Stimulated activated CD8-positive, alpha-beta memory T cell treated with anti-CD3 and anti-CD28 coated beads, Interleukin-15, amount 100 ng/mL, for 1 hour (primary cell): Measurements from ENCODE around the gene CGB8.
"Not testable (repeated sequence)": the region's sequence is repeated elsewhere in the genome, so short reads cannot be mapped to it uniquely, and the experiment has no call there.

Experiments
- DNase-seq: peaks from one replicate; pipeline ENCODE4 v3.0.0-alpha.2; 2020; ENCODE audit warnings: low read depth

The CGB8 gene

DNA sequence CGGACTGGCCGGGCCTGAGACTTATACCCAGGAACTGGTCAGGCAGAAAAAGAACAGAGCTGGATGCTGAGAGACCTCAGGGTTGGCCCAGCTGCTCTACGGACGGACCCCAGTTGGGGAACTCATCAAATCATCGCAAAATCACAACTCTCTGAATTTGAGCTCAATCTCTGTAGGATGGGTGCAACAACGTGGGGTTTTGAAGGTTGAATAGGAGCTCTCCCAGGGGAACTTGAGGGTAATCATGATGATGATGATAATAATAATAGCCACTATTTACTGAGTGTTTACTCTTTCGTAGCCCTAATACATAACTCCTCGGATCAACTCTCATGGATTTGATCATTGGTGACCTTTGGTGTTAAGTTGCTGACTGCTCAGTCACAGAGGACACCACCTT is 18.6 kb downstream of the CGB8 start:
- DNase-seq: not testable (repeated sequence)

DNA sequence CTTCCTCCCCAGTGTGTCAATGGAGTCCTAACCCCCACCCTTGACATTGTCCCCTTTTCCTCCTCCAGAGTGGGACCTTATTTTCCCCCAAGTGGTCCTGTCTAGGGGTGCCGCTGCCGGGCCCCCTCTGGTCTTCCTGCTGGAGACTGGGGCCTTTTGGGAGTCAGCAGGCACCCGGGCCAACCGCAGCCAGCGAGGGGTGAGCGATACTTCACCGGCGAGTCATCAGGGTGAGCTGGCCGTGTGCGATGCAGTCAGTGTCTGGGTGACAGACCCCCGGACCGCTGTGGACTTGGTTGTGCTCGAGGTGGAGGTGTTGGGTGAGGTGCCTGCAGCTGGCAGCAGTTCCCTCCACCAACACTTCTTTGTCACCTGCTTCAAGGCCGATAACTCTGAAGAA is 19.2 kb downstream of the CGB8 start:
- DNase-seq: not testable (repeated sequence)

DNA sequence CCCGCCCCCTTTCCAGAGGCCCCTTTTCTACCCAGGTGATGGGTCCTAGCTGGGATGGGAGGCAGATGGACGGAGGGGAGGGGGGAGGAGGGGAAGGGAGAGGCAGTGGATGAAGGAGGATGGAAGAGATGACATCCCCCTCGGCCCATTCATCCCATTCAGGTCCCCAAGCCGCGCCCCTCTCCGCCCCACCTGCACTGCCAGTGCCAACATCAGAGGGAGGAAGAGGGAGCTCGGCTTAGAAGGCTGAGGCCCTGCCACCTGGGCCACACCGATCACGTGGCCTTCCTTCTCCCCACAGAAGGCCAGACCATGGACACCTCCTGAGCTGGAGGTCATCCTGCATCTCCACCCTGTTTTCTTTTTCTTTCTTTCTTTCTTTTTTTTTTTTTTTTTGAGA is 20.2 kb downstream of the CGB8 start:
- not testable (repeated sequence) for DNase-seq

DNA sequence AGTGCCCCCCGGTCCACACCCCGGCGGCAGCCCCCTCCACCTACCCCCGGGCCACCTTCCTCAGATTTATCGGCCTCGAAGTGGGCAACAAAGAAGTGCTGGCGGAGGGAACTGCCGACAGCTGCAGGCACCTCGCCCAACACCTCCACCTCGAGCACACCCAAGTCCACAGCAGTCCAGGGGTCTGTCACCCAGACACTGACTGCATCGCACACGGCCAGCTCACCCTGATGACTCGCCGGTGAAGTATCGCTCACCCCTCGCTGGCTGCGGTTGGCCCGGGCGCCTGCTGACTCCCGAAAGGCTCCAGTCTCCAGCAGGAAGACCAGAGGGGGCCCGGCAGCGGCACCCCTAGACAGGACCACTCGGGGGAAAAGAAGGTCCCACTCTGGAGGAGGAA is 23.3 kb downstream of the CGB8 start:
- not testable (repeated sequence) for DNase-seq

DNA sequence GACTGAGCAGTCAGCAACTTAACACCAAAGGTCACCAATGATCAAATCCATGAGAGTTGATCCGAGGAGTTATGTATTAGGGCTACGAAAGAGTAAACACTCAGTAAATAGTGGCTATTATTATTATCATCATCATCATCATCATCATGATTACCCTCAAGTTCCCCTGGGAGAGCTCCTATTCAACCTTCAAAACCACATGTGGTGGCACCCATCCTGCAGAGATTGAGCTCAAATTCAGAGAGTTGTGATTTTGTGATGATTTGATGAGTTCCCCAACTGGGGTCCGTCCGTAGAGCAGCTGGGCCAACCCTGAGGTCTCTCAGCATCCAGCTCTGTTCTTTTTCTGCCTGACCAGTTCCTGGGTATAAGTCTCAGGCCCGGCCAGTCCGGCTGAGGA is 23.8 kb downstream of the CGB8 start:
- DNase-seq: not testable (repeated sequence)

DNA sequence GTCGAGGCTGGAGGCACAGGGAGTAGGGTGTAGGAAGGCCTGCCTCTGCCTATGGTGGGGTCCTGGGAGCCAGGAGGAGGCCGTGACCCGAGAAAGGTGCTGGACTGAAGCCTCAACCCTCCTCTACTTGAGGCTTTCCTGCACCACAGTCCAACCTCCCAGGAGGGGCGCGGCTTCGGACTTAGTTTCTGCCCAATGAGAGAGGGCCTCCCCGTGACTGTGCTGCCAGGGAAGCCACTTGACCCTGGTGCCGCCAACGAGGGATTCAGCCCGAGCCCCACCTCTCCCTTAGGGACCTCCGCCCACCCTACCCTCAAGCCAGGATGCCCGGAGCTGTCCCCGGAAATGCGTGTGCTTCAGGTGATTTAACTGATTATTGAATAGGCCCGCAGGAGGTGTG is 24.7 kb downstream of the CGB8 start, which contains the start of gene CGB3:
TSS of gene CGB3 (minus strand) at position 101 of the 400 bp plus-strand sequence. CDS start 362 bp downstream, outside the sequence.
- not testable (repeated sequence) for DNase-seq

DNA sequence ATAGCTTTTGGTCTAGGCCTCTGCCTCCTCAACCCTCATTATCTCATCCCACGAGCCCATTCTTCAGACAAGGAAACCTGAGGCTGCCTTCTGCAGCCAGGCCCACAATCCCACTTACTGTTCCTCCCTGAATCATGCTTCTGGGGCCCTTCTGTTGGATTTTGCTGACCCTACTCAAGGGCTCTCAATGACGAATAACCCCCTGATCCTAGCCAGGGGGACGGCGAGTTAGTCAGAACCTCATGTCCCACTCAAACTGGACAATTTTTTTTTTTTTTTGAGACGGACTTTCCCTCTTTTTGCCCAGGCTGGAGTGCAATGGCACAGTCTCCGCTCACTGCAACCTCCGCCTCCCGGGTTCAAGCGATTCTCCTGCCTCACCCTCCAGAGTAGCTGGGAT is 26.8 kb downstream of the CGB8 start:
- no peak for DNase-seq

DNA sequence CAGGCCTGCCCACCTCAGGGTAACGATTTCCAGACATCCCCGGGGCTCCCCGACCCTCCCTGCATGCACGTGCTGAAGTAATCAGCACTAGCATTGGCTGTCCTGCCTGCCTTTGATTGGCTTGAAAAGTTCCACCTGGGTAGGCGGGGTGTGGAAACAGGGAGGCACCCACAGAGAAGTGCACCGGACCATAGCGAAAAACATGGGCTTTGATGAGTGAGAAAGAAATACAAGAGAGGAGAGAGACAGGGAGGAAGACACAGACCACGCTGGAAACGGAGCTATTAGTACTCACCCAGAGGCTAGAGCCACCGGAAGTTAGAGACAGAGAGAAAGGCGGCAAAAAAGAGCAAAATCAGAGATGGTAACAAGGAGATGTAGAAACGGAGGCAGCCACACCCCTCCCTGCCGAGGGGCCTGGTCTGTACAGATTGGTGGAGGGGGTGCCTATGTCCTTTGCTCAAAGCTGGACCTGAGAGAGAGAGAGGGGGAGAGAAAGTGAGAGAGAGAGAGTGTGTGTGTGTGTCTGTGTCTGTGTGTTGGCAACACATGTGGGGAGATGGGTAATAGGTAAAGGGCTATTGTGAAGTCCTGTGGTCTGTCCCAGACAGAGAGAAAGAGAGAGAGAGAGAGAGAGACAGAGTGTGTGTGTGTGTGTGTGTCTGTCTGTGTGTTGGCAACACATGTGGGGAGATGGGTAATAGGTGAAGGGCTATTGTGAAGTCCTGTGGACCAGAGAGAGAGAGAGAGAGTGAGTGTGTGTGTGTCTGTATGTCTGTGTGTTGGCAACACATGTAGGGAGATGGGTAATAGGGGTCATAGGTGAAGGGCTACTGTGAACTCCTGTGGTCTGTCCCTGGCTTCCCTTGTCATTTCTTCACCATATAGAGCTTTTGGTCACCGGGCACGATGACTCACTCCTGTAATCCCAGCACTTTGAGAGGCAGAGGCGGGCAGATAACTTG is 27.7 kb downstream of the CGB8 start:
- no peak for DNase-seq

DNA sequence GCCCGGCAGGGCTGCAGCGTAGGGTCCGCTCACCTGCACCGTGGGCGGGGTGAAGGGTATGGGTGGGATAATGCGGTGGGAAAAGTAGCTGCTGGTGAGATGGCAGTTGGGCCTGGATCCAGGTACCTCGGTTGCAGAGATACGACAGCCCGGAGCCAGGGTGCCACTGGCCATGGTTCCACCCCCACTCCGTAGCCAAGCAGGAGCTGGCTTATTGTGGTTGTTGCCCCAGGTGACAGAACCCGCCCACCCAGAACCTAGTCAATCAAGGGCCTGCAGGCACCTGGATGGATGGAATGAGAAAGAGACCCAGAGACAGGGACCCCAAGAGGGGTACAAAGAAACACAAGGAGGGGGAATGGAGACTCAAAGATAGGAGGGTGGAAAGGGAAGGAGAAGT is 28.6 kb downstream of the CGB8 start:
- no peak for DNase-seq

DNA sequence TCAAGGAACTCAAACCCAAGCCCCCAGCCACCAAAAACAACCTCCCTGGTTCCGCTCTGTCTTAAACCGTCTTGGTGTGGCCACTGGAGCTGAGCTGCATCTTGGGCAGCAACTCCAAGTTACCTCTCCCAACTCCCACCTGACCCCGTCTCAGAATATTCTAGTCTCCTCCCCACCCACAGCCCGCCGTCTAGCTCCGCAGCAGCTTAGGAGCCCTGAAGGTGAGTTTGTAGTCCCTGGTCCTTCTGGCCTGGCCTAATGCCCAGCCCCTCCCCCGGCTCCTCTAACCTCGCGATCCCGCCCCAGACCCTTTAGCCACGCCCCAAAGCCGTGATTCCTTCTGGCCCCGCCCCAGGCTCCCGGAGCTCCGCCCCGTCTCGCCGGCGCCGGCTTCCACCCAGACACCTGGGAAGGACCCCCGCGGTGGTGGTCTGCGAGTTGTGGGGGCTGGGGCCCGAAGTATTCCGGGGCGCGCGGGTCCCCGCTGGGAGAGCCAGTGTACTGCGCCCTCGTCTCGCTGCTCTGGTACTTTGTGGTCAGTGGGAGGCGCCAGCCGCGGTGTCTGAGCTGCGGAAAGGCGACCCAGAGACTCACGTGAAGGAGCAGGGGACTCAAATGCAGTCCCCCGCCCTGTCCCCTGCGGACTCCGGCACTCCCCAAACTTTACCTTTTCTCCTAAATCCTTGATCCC is 29.5 kb downstream of the CGB8 start:
- DNase-seq: peak; percentile 40

DNA sequence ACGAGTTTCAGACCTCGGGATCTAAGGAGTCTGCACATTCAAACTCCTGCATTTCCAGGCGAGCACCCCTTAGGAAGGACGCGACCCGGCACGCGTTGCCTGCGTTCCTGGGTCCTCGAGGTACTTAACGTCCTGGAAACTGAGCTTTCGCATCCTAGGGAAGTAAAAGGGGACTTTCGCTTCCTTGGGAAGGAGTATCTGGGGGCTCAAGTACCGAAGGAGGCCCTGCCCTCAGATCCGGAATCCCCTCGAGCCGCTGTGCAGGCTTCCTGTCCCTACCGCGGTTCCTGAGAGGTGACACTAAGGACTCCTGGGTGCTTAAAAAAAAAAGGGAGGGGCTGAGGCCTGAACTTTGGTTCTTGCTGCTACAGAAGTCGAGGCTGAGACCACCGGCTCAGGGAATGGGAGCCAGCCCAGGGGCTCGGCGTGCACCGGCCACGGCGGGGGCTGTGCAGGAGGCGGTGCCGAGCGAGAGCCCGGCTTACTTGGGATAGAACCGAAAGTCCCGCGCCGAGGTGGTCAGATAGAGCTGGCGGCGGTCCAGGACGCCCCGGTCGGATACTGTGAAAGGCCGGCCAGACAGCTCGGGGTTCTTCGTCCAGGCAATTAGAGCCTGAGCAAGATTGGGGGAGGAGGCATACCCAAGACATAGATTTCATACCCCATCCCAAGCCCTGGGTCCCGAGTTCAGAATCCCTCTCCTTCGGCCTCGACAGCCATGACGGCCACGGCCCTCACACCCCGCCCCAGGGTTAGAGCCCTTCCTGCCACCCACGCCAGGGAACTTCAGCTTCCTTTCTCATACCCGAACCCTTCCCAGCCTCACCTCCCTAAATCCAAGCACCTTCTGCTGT is 30.3 kb downstream of the CGB8 start:
- DNase-seq: not testable (repeated sequence)

DNA sequence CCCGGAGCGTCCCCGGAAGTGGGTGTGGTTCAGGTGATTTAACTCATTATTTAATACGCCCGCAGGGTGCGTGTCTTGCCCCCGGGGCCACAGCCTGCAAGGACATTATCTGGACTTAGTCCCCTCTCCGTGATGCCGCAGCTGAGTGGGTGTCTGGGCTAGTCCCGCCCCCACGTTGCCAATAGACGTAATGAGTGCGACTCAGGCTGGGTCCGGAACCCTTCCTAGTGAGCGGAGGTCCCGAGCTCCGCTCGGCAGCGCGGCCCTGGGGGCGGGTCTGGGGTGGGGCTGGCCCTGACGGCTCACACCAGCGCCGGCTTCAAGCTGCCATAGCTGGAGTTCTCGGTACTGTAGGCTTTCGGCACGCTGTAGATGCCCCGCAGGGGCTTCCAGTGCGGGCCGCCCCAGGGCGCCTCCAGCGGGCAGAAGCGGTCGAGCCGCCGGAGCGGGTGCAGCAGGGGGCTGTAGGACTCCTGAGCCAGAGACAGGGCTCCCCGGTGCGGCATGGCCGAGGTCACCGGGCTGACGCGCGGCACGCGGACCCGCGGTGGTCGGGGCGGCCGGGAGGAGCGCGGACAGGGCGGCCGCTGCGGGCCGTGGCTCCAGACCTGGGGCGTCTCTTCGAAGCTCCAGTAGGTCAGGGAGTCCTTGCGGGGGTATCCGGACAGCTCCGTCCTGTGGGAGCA is 31.1 kb downstream of the CGB8 start:
- DNase-seq: peak; percentile 44

DNA sequence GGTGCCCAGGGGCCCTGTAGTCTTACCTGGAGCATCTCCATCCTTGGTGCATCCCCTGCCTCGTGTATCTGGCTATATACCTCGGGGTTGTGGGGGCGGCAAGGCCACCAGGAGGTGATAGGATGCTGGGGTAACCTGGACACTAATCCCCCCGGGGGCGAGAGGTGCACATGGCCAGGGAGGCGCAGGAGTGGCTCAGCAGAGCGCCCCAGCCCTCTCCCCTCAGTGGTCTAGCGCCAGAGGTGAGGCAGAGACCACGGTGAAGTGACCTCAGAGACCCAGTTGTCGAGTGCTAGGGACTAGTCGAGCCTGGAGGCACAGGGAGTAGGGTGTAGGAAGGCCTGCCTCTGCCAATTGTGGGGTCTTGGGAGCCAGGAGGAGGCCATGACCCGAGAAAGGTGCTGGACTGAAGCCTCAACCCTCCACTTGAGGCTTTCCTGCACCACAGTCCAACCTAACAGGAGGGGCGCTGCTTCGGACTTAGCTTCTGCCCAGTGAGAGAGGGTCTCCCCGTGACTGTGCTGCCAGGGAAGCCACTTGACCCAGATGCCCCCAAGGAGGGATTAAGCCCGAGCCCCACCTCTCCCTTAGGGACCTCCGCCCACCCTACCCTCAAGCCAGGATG is 31.8 kb downstream of the CGB8 start, which contains the start of gene LHB:
TSS of gene LHB (minus strand) at position 51 of the 625 bp plus-strand sequence. CDS start at position 41, 10 bp downstream.
- DNase-seq: no peak

DNA sequence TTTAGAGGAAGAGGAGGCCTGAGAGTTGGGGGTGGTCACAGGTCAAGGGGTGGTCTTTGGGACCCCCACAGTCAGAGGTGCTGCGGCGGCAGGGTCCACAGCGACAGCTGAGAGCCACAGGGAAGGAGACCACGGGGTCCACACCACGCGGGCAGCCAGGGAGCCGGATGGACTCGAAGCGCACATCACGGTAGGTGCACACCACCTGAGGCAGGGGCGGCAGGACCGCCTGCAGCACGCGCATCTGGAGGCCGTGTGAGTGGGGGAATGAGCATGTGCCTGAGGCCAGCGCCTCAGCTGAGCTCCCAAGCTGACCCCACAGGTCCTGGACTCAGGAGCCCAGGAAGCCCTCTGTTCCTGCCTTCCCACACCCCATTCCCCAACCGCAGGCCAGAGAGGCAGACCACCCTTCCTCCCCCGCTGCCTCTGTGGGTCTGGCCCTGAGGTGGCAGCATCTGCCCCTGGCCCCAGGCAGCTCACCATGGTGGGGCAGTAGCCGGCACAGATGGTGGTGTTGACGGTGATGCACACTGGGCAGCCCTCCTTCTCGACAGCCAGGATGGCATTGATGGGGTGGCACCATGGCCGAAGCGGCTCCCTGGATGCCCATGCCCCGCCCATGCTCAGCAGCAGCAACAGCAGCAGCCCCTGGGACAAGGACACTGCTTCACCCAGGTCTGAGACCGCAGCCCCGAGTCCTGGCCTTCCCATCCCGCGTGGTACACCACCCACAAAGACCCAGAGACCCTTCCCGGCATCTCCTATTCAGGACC is 32.7 kb downstream of the CGB8 start:
- DNase-seq: no peak

DNA sequence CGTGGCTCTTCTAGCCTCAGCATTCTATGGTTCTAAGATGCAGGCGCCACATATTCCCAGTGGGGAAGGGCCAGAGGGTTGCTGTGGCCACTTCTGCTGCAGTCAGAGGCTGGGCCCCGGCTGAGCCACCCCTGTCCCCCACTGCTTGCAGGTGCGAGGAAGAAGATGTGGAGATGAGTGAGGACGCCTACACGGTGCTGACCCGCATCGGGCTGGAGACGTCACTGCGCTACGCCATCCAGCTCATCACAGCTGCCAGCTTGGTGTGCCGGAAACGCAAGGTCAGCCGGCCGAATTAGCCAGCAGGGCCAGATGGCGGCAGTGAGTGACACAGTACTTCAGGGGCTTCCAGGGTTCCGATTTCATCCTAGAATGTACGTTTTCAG is 34.0 kb downstream of the CGB8 start:
- no peak for DNase-seq

DNA sequence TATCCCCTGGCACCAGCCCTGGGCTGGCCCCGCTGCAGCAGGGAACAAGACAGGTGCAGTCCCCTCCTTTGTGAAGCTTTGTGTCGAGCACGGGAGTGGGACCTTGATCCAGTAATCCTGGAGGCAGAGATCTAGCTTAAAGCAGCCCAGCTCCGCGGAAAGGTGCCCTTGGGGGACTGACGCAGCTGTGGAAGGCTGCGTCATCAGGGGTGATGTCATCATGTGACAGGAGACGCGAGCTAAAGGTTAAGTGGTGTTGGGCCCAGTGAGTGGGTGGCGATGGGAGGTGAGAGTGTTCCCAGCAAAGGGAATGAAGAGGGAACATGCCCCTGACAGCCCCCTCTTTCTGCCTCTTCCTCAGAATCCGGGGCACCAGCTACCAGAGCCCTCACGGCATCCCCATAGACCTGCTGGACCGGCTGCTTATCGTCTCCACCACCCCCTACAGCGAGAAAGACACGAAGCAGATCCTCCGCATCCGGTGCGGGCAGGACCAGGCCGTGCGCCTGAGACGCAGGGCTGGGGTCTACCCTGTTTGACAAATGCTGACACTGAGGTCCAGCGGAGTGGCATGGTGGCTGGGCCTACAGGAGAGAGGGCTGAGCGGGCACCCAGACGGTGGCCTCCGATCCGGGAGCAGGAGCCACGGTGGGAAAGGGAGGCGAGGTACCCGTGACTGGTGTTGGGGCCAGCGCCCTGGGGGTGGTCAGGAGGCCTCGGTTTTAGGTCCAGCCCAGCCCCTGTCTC is 34.6 kb downstream of the CGB8 start:
- DNase-seq: no peak

DNA sequence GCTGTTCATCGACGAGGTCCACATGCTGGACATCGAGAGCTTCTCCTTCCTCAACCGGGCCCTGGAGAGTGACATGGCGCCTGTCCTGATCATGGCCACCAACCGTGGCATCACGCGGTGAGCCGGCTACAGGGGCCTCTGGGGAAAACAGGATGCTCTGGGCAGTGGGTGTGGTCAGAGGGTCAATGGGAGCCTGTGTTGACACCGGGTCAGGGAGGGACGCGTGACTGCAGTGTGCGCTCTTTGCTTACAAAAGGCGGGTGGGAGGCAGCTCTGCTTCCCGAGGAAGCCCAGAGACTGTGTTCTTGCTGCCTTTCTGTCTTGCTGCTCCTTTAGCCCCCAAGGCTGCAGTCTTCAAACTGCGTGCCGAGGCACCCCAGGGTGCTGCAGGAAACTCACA is 37.7 kb downstream of the CGB8 start:
- DNase-seq: no peak

DNA sequence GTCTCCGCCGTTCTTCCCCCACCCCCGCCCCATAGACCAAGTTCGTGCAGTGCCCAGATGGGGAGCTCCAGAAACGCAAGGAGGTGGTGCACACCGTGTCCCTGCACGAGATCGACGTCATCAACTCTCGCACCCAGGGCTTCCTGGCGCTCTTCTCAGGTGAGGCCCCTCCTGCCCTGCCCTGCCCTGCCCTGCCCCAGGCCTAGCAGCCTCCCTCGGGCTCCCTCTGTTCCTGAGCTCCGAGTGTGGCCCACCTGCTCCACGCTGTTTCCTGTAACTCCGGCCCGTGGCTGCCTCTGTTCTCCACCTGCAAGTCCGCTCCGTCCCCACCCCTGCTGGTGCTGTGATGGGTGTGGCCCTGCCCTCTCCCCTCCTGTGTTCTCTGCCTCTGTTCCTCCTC is 38.5 kb downstream of the CGB8 start:
- DNase-seq: no peak

DNA sequence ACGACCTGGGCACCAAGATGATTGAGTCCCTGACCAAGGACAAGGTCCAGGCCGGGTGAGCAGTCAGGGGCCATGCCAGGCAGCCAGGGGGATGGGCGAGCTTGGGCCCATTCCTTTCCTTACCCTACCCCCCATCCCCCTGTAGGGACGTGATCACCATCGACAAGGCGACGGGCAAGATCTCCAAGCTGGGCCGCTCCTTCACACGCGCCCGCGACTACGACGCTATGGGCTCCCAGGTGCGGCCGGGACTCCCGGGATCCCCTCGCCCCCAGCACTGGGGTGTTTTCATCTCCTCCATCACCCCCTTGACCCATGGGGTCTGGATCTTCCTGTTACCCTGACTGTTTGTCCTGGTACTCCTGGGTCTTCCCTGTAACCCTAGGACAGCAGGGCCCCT is 39.1 kb downstream of the CGB8 start:
- no peak for DNase-seq
